Measurements from ENCODE around the gene PDE8B.

The PDE8B gene

DNA sequence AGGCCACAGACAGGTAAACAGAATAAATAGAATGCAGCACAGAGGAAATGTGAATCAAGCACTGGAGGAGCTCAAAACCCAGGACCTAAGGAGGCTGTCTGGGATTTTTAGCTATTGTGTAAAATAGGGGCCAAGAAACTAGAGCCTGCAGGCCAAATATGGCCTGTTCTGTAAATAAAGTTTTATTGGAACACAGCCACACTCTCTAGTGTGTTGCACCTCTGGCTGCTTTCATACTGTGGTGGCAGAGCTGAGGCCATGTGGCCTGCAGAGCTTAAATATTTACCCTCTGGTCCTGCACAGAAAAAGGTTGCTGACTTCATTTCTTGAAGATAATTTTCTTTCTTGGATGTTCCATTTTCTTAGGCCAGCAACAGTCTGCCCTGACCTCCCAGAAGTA is 145.3 kb downstream of the PDE8B start:
- DNase-seq (ENCODE audit: low read depth), result peak; percentile 71
- TF ChIP-seq, protein P1, sequence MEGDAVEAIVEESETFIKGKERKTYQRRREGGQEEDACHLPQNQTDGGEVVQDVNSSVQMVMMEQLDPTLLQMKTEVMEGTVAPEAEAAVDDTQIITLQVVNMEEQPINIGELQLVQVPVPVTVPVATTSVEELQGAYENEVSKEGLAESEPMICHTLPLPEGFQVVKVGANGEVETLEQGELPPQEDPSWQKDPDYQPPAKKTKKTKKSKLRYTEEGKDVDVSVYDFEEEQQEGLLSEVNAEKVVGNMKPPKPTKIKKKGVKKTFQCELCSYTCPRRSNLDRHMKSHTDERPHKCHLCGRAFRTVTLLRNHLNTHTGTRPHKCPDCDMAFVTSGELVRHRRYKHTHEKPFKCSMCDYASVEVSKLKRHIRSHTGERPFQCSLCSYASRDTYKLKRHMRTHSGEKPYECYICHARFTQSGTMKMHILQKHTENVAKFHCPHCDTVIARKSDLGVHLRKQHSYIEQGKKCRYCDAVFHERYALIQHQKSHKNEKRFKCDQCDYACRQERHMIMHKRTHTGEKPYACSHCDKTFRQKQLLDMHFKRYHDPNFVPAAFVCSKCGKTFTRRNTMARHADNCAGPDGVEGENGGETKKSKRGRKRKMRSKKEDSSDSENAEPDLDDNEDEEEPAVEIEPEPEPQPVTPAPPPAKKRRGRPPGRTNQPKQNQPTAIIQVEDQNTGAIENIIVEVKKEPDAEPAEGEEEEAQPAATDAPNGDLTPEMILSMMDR (IDR thresholded peaks at IDR 0.05; ENCODE audit: control insufficient read depth, extremely low read depth, insufficient read depth), result no peak

DNA sequence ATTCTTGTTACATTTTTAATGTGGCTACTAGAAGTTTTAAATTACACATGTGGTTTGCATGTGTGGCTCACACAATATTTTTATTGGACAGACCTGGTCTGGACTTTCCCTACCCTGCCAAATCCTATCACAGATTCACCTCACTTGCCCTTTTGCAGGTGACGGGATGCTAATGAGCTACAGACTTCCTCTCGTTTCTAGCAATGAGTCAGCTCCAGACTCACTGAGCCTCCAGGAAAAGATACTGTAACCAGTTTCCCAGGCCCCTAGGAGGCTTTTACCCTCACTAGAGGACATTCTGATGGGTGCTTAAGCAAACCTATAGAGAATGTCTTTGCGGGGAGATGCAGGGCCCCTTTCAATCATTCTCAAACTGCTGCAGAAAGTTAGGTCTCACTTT is 146.3 kb downstream of the PDE8B start:
- no peak overlapping the region for H3K4me3 ChIP-seq (ENCODE audit: low read depth, low read length)
- peak; percentile 66 for DNase-seq (ENCODE audit: low read depth)
- TF ChIP-seq, protein P1 (IDR thresholded peaks at IDR 0.05; ENCODE audit: control insufficient read depth, extremely low read depth, insufficient read depth), result no peak

More for the DNA sequence above, 145.3 kb downstream of the PDE8B start:
- H3K4me3 ChIP-seq (ENCODE audit: low read depth, low read length), result no peak overlapping the region

DNA sequence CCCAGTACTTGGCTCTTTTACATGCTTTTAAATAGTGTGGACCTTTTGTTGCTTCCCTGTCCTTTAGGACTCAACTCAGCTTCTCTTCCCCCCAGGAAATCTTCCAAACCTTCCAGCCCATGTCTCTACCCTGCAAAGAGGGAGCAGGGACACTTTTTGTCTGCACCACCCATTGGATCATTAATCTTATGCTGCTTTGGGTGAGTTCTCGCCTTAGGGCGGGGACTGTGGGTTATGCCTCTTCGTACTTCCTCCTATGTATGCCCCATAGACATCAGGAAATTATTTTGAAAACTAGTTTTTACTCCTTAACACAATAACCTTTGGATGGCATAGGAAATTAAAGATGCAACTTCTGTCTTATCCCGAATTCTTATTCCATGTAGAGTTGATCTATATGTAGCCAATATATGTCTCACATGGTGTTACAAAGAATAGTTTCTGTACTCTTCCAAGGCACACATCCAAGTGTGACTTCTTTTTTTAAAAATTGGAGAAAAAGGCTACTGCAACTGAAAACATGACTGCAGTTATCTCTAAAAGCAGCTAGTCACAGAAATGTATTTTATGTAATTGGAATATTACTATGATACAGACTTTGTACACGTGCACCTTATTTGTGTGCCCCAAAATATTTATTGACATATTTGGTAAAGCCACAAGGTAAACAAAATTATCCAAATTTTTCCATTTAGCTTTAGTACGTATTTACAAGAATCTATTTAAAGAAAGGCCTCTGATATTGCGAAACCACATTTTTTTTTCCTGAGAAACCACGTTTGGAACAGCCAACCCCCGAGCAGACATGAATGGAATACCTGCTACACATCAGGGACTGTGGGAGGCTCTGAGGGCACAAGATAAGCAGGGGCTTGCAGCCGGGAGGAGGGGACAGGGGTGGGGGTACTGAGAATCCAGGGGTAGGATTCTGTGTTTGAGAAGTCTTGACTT is 148.1 kb downstream of the PDE8B start:
- no peak for DNase-seq (ENCODE audit: low read depth)
- H3K4me3 ChIP-seq (ENCODE audit: low read depth, low read length), result no peak overlapping the region
- TF ChIP-seq, protein P1 (IDR thresholded peaks at IDR 0.05; ENCODE audit: control insufficient read depth, extremely low read depth, insufficient read depth), result no peak

DNA sequence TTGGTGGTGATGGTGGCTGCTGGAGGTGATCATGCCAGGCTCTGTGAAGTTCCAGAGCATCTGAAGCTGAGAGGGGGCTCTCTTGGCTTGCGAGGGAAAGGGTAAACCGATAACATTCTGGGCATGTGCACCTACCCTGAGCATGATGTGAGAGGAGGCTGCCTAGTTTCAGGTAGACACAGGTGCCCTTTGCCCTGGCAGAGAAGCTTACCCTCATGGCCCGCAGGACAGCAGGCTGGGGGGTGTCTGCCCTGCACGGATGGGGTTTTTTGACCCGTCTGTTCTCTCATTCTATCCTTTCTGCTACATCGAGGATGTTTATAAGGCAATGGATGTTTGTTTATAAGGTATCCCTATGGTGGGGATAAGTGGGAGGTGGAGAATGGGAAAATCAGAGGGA is 148.8 kb downstream of the PDE8B start:
- no peak overlapping the region for H3K4me3 ChIP-seq (ENCODE audit: low read depth, low read length)
- TF ChIP-seq, protein P1 (IDR thresholded peaks at IDR 0.05; ENCODE audit: control insufficient read depth, extremely low read depth, insufficient read depth), result no peak
- DNase-seq (ENCODE audit: low read depth), result no peak

DNA sequence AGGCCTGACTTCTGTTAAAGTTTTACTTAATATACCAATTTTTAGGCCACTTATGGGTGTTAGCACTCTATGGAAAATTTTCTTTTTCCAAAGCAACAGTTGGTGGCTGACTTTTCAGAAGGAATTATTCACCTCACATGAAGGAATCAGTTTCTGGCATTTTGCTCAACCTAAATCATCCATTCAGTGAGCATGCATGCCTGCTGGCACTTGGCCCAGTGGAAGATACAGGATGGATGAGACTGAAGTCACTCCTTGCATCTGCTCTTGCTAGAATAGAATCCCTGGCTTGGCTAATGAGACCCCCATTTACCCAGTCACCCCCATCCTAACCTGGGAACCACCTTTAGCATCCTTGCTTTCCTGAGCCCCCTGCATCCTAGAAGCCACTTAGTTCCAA is 149.9 kb downstream of the PDE8B start:
- TF ChIP-seq, protein P1 (IDR thresholded peaks at IDR 0.05; ENCODE audit: control insufficient read depth, extremely low read depth, insufficient read depth), result no peak
- DNase-seq (ENCODE audit: low read depth), result no peak

DNA sequence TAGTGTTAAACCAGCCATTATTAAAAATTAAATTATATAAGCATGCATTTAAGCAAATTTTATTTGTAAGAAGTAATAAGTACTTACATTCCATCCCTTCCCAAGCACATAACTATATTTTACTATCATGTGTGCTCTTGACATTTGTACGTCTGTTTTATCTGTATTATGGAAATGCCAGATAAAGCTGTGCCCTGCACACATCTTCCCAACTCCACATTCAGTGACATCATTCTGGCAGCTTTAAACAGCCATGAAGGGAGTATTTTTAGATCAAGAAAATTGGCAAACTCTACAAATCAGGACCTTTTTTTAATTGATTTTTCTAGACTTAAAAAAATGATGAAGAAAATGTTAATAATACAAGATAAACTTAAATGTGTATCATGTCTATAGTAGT is 150.5 kb downstream of the PDE8B start:
- no peak for DNase-seq (ENCODE audit: low read depth)
- H3K4me3 ChIP-seq (ENCODE audit: low read depth, low read length), result no peak overlapping the region
- TF ChIP-seq, protein P1 (IDR thresholded peaks at IDR 0.05; ENCODE audit: control insufficient read depth, extremely low read depth, insufficient read depth), result no peak

More for the DNA sequence above, 149.9 kb downstream of the PDE8B start:
- no peak overlapping the region for H3K4me3 ChIP-seq (ENCODE audit: low read depth, low read length)

All from LNCaP clone FGC (cell line).